GM18861 (cell line): ENCODE data around the gene TRIM44.
"Not testable (repeated sequence)": the region's sequence is repeated elsewhere in the genome, so short reads cannot be mapped to it uniquely, and the experiment has no call there.

ENCODE experiments used
- ATAC-seq: cut with Tn5 transposase; IDR thresholded peaks from one replicate; pipeline ENCODE4 v1.9.1; 2021; ENCODE audit not compliant: unreplicated experiment

TRIM44 gene

GRCh38 chr11:35714882-35715627 lies 52.5 kb downstream of the TRIM44 start:
- peak; percentile 94 for ATAC-seq

DNA sequence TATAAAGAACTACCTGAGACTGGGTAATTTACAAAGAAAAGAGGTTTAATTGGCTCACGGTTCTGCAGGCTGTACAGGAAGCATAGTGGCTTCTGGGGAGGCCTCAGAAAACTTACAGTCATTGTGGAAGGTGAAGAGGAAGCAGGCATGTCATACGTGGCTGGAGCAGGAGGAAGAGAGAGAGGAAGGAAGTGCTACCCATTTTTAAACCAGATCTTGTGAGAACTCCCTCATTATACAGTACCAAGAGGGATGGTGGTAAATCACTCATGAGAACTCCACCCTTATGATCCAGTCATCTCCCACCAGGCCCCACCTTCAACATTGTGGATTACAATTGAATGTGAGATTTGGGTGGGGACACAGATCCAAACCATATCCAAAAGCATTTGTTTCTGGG lies 53.1 kb downstream of the TRIM44 start:
- ATAC-seq = not testable (repeated sequence)

GRCh38 chr11:35717043-35717442 lies 54.5 kb downstream of the TRIM44 start:
- ATAC-seq = no peak

DNA sequence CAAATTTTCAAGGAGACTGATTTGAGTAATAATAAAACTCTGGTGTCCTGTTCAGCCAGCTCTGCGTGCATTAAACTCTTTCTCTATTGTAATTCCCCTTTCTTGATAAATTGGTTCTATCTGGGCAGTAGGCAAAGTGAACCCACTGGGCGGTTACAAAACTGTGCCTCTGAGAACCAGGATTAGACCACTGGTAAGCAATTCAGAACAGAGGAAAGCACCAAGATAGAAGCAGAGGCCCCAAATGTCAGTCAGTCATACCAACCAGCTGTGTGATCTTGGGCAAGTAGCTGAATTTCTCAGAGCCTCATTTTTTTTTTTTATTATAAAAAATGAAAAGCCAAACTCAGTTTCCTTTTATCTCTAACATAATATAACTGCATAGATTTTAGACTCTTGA lies 54.9 kb downstream of the TRIM44 start:
- ATAC-seq = no peak

DNA sequence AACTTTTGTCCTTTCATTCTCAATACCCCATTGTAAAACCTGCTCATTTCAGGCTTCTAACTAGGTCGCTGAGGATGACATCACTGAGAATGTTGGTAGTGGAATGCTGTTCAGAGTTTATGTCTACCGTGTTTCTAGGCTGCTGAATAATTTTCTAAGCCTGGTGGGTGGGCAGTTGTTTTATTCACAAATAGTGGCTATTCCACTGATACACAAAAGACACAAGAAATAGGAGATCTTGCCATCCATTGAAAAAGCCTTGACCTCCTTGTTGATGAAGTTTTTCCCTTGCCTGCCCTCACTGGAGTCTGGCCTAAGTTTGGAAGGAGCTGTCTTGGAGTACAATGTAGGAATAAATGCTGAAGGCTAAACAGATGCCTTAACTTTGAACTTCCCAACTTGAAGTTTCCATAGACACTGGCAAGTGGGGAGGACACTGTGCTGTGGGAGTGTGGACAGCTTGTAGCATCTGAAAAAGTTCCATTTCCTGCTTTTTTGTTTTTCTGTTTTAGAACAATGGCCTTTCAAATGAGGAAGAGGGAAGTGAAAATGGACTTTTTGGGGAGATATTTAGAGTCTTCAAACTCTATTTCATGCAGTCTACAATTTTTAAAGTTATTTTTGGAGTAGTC lies 59.2 kb downstream of the TRIM44 start:
- ATAC-seq = peak; percentile 46

- ATAC-seq = no peak
These were observed 60.1 kb downstream of the TRIM44 start for GRCh38 chr11:35722641-35723040.

- ATAC-seq = peak; percentile 10
These were observed 60.9 kb downstream of the TRIM44 start for GRCh38 chr11:35723493-35723892.

DNA sequence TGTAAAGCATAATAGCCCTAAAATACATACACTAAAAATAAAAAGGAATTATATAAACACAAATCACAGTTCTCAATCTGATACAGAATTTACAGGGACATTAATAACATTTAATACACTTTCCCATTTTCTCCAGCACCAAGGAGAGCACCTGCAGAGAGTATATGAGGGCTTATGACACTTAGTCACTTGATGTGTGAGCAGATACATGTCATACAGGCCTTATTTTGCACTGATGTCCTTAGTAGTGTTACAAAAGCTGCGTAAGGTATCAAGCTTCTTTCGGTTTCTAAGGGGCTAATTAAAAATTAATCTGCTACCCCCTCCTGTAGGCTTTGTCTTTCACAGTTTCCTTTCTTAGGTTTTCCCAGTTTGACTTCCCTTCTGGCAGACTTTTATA lies 61.3 kb downstream of the TRIM44 start:
- ATAC-seq = peak; percentile 67

- ATAC-seq = no peak
These were observed 63.3 kb downstream of the TRIM44 start for GRCh38 chr11:35725885-35726284.

DNA sequence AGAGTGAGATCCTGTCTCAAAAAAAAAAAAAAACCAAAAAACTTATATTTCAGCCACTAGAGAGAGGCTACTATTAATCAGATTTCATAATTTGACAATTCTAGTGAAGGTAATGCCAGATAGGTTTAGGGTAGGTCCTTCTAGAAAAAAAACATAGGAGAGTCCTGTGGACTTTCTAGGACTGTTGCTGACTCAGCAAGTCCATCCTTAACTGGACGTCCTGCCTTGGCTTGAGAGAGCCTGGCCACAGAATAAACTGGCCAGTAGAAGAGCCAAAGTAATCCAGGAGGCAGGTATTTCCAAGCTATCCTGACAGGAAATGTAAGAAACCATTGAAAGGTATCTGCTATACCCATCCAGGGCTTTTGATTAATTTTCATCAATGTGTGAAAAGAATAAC lies 64.6 kb downstream of the TRIM44 start:
- ATAC-seq = no peak

- ATAC-seq = no peak
These were observed 67.7 kb downstream of the TRIM44 start for GRCh38 chr11:35730254-35730653.

GRCh38 chr11:35734669-35735410 lies 72.3 kb downstream of the TRIM44 start:
- no peak for ATAC-seq

DNA sequence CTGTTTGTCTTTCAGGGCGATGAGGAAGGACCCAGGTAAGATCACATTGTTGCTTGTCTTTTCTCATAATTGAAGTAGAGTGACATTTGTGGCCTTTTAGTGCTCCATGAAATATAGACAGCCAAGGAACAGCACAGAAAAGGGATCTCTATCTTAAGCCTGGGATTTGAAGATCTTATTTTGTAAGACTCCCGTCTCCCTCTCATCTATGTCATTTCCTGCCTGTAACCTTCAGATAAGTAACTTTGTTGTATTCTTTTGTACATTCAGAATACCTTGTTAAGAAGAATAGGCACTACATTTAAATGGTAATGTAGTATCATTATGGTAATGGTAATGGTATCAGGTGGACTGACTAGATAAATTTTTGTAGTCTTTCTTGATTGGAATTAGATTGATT lies 72.8 kb downstream of the TRIM44 start:
- ATAC-seq = no peak

- ATAC-seq = no peak
These were observed 73.3 kb downstream of the TRIM44 start for GRCh38 chr11:35735903-35736302.

- ATAC-seq = no peak
These were observed 74.4 kb downstream of the TRIM44 start for GRCh38 chr11:35736952-35737351.

DNA sequence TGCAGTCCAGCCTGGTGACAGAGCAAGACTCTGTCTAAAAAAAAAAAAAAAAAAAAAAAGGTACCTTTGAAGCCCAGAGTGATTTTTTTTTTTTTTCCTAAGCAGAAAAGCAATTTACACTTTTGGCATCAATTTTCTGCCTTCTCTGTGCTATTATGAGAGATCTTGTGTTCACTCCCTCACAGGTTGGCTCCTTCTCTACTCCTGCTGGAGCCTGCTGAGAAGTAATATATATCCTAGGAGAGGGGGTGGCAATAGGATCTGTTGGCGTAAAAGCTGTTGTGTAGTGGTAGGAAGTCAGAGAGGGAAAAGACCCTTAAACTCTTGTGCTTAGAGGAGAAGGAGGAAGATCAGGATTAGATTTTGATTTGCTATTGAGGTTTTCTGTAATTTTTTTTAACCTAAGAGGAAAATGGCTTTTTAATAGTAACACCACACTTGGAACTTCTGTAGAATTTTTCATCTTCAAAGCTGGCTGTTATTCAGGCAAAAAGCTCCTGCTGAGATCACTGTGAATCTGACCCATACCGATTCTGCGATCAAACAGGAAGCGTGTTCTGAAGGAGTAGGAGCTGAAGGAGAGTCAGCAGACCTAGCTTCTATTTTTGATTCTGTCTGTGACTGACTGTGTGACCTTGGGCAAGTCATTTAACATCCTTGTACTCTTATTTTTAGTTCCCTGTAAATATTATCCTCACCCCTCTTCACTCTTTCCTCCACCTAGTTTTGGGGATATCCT lies 77.7 kb downstream of the TRIM44 start:
- ATAC-seq = no peak

- ATAC-seq = no peak
These were observed 80.3 kb downstream of the TRIM44 start for GRCh38 chr11:35742707-35743454.

DNA sequence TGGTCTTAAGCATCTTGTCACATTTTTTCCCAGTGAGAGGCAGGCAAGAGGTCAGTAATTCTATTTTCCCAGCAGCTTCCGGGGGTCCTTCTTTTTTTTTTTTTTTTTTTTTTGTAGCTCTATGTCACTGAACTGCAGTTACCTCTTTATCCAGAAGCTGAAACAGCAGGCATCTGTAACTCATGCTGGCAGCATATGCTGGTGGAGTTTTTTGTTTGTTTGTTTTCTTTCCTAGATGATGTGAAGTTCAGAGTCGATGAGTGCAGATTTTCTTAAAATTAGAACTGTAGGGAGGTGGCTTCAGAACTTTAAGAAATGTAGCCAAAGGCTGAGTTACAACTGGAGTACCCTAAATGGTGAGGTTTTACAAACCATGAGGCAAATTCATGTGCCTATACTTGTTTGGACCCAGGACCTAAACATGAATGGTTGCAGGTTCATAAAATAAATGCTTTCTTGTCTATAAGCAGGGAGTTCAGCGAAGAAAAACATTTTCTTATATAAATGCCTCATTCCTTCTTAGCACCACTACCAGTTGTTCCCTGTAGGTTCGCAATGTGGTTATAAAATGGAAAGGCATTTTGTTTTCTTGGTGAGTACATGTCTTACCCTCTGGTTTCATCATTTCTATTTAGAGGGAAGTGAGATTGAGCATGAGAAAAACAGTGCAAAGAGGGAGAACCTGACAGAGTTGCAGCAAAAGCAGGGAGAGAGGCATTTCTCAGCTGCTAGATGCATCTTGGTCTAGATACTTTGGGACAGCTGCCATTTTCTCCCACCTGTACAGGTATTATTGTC lies 84.0 kb downstream of the TRIM44 start:
- ATAC-seq = no peak

GRCh38 chr11:35747668-35748067 lies 85.1 kb downstream of the TRIM44 start:
- no peak for ATAC-seq

DNA sequence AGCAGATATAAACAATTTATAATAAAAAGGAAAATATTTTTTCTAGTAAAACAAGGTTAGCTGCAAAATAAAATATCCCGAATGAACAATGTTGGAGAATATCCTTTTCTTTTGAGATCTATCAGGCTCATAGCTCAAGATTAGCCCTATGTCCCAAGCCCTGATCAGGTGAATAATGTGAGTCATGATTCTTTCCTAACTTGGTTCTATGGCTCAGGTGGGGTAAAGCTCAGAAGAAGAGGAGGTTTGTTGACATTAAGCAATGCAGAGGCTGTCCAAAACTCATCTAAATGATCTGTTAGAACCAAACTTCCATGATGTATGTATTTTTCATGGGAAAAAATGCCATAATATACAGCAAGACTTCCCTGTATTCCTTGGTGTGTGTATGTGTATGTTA lies 86.1 kb downstream of the TRIM44 start:
- no peak for ATAC-seq
